H1 (cell line): Measurements from ENCODE around the gene CPED1.

Experiments used
- BRCA1 ChIP-seq: IDR thresholded peaks from 2 replicates; pipeline ENCODE4 v1.6.1; 2012; ENCODE audit warnings: low read depth, low read length, improper control_type of control experiment
- CHD2 ChIP-seq: IDR thresholded peaks from 2 replicates; pipeline ENCODE4 v1.6.1; 2012; ENCODE audit warnings: low read length, improper control_type of control experiment
- CTCF ChIP-seq, 3 experiments: IDR thresholded peaks; 1 replicate in 2 of 3; 2 replicates in 1 of 3; pipeline versions ENCODE4 v1.5.1 to v1.6.1; 2011; ENCODE audit warnings: low read length in 3 of 3, mild to moderate bottlenecking in 3 of 3, inconsistent platforms in 2 of 3, low read depth in 1 of 3, moderate library complexity in 1 of 3; ENCODE audit not compliant: insufficient read depth in 1 of 3; ENCODE audit errors: control extremely low read depth in 1 of 3
- EP300 ChIP-seq, 2 experiments: IDR thresholded peaks; 1 replicate in 1 of 2; 2 replicates in 1 of 2; pipeline ENCODE4 v1.6.1; 2011 to 2012; ENCODE audit warnings: low read depth in 2 of 2, low read length in 2 of 2, mild to moderate bottlenecking in 2 of 2, borderline replicate concordance in 1 of 2, inconsistent platforms in 1 of 2, moderate library complexity in 1 of 2
- EZH2 ChIP-seq: fragments of 200-600 bp; sonication (generic); IDR thresholded peaks from 2 replicates; pipeline ENCODE4 v1.7.1; 2012; ENCODE audit warnings: low read depth, mild to moderate bottlenecking, moderate library complexity, low read length, inconsistent platforms; ENCODE audit not compliant: severe bottlenecking
- MAFK ChIP-seq: IDR thresholded peaks from 2 replicates; pipeline ENCODE4 v1.6.1; 2012; ENCODE audit warnings: low read depth, mild to moderate bottlenecking, improper control_type of control experiment, low read length
- POLR2A ChIP-seq, 2 experiments: IDR thresholded peaks; 1 replicate in 1 of 2; 2 replicates in 1 of 2; pipeline ENCODE4 v1.6.1; 2011; ENCODE audit warnings: low read depth in 2 of 2, low read length in 2 of 2, mild to moderate bottlenecking in 2 of 2; ENCODE audit errors: control extremely low read depth in 1 of 2
- POLR2AphosphoS5 ChIP-seq: IDR thresholded peaks from 2 replicates; pipeline ENCODE4 v1.6.1; 2011; ENCODE audit warnings: low read depth, low read length
- RFX5 ChIP-seq: IDR thresholded peaks from 2 replicates; pipeline ENCODE4 v1.6.1; 2011; ENCODE audit warnings: low read depth, low read length, improper control_type of control experiment, borderline replicate concordance
- RNF2 ChIP-seq: fragments of 200-900, 300-1000 bp; sonication (generic); IDR thresholded peaks from 2 replicates; pipeline ENCODE4 v1.7.1; 2016; ENCODE audit warnings: borderline replicate concordance, low read depth, mild to moderate bottlenecking, antibody characterized with exemption, low read length; ENCODE audit not compliant: poor library complexity, severe bottlenecking; ENCODE audit errors: missing control alignments
- SIN3A ChIP-seq, 2 experiments: IDR thresholded peaks in 1 of 2; conservative IDR thresholded peaks in 1 of 2; 2 replicates each; pipeline ENCODE4 v1.6.1; 2011 to 2012; ENCODE audit warnings: low read length in 2 of 2, improper control_type of control experiment in 1 of 2, low read depth in 1 of 2, mild to moderate bottlenecking in 1 of 2
- TCF12 ChIP-seq: IDR thresholded peaks from 2 replicates; pipeline ENCODE4 v1.6.1; 2011; ENCODE audit warnings: low read depth, mild to moderate bottlenecking, low read length
- TEAD4 ChIP-seq: IDR thresholded peaks from 2 replicates; pipeline ENCODE4 v1.6.1; 2012; ENCODE audit warnings: low read depth, low read length, inconsistent platforms, mixed read lengths
- USF2 ChIP-seq: IDR thresholded peaks from 2 replicates; pipeline ENCODE4 v1.6.1; 2011; ENCODE audit warnings: low read length, improper control_type of control experiment

GRCh38 chr7:120951309-120951699 is 37.2 kb upstream of the CPED1 start:
- TF ChIP-seq POLR2A (IDR thresholded peaks at IDR 0.05; ENCODE audit: control extremely low read depth in 1 of 2, low read depth in 2 of 2, low read length in 2 of 2) (no peak), TEAD4 (no peak), CTCF (IDR thresholded peaks at IDR 0.05; ENCODE audit: control extremely low read depth in 1 of 3, insufficient read depth in 1 of 3, low read depth in 1 of 3, low read length in 3 of 3) (no peak), RNF2 (no peak), BRCA1 (no peak), TCF12 (no peak), EZH2 (no peak), USF2 (no peak), RFX5 (no peak), POLR2AphosphoS5 (no peak), EP300 (IDR thresholded peaks at IDR 0.05; ENCODE audit: borderline replicate concordance in 1 of 2, low read depth in 2 of 2, low read length in 2 of 2) (no peak), CHD2 (no peak), SIN3A (conservative IDR thresholded peaks at IDR 0.05 in 1 of 2, IDR thresholded peaks at IDR 0.05 in 1 of 2; ENCODE audit: low read depth in 1 of 2, low read length in 2 of 2) (no peak), MAFK (no peak)
